Measurements from ENCODE around the gene ZNF93. TPM values are rescaled to one million over a fixed set of nuclear protein-coding genes. Genes with fewer than 3 reads are reported as not detected.
A peak's percentile ranks its signal among the peaks of the same experiment; 100 is the strongest.
"Not testable (repeated sequence)": the region's sequence is repeated elsewhere in the genome, so short reads cannot be mapped to it uniquely, and the experiment has no call there.

ZNF93 gene
- total RNA-seq, 1 donor from 2014 or later: 6.1 TPM

DNA sequence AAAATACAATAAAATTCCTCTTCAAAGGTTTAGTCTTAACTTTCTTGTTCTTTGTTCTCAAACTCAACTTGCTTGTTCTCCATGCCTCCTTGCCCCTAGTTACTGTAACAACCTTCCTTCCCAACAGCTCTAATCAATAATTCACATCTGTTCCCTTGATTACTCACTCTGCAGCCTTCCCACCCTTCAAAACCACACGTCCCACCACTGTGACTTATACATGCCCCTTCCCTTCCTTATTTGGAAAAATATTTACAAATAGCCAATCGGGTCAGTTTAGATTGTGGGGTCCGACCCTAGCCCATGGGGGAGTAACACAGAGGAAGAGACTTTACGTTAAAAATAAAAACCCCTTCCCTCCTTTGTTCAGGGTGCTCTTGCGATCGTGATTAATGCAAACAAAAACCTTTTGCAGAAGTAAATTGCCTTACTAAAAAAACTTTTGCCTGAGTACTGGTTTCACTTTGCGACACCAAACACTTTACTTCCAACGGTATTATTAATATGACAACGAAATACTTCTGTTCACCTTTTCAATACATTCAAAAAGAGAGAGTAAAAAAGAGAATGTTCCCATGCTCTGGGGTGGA, 512 bp upstream of the ZNF93 start:
- TF ChIP-seq, protein P1, sequence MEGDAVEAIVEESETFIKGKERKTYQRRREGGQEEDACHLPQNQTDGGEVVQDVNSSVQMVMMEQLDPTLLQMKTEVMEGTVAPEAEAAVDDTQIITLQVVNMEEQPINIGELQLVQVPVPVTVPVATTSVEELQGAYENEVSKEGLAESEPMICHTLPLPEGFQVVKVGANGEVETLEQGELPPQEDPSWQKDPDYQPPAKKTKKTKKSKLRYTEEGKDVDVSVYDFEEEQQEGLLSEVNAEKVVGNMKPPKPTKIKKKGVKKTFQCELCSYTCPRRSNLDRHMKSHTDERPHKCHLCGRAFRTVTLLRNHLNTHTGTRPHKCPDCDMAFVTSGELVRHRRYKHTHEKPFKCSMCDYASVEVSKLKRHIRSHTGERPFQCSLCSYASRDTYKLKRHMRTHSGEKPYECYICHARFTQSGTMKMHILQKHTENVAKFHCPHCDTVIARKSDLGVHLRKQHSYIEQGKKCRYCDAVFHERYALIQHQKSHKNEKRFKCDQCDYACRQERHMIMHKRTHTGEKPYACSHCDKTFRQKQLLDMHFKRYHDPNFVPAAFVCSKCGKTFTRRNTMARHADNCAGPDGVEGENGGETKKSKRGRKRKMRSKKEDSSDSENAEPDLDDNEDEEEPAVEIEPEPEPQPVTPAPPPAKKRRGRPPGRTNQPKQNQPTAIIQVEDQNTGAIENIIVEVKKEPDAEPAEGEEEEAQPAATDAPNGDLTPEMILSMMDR (IDR thresholded peaks at IDR 0.05): no peak
- Mint-ChIP-seq H3K4me3 (ENCODE audit: unreplicated experiment) (peak overlapping the region; percentile 96), H3K36me3 (ENCODE audit: low read depth) (peaks cover 25% of the 10 kb centered on the region), H3K27ac (ENCODE audit: unreplicated experiment) (peak overlapping the region; percentile 100), H3K4me1 (ENCODE audit: low read depth) (peaks cover 37% of the 10 kb centered on the region), H3K27me3 (ENCODE audit: low read depth) (no peaks in the 10 kb centered on the region), H3K9me3 (ENCODE audit: low read depth) (peaks cover 39% of the 10 kb centered on the region)
- DNase-seq (ENCODE audit: low spot score): no peak

DNA sequence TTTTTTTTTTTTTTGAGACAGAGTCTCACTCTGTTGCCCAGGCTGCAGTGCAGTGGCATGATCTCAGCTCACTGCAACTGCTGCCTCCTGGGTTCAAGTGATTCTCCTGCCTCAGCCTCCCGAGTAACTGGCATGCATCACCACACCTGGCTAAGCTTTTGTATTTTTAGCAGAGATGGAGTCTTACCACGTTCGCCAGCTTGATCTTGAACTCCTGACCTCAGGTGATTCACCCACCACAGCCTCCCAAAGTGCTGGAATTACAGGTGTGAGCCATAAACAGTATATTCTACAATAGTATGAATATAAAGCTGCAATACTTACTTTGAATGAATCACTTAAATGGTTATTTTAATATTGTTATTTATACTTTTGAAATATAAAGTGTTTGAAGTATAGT, 6.8 kb downstream of the ZNF93 start:
- H3K36me3 Mint-ChIP-seq (ENCODE audit: low read depth): peaks cover 15% of the 10 kb centered on the region

DNA sequence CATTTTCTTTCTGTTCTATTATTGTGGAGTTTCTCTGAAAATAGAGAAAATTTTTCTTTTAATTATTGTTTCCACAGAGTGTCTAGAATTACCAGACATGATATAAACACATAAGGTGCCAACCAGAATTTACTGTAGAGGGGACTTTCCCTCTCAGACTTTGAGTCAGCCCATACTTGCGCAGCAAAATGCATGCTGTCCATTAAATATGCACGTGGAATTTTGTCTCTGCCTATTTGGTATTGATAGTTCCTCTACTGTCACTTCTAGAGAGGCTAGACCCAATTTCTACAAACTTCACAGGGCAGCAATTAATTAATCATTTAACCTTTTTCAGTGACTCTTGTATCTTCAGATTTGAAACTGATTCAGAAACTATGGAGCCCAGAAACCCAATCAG, 8.9 kb downstream of the ZNF93 start:
- peaks cover 17% of the 10 kb centered on the region for H3K36me3 Mint-ChIP-seq (ENCODE audit: low read depth)

More for the DNA sequence above, 6.8 kb downstream of the ZNF93 start:
- not testable (repeated sequence) for DNase-seq (ENCODE audit: low spot score); H3K27ac Mint-ChIP-seq (ENCODE audit: unreplicated experiment); H3K4me3 Mint-ChIP-seq (ENCODE audit: unreplicated experiment); H3K9me3 Mint-ChIP-seq (ENCODE audit: low read depth); H3K27me3 Mint-ChIP-seq (ENCODE audit: low read depth)
- H3K4me1 Mint-ChIP-seq (ENCODE audit: low read depth): peaks cover 41% of the 10 kb centered on the region

DNA sequence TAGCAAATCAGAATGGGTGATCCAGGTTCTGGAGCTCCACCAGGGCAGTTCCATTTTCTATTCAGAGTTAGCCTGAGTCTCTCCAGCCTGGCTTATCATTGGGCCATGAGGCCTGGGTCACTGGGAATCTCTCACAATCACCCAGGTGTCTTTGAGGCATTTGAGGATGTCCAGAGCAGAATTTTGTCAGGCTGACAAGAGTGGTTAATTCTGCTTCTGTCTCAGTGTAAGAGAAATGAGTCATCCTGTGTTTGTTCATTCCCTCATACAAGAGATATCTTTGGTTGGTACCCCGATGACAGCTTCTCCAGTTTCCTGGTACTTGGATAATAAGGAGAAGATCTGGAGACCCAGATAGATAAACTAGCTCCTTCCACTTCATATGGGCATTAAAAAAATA, 10.4 kb downstream of the ZNF93 start:
- H3K27me3 Mint-ChIP-seq (ENCODE audit: low read depth): no peaks in the 10 kb centered on the region
- H3K4me1 Mint-ChIP-seq (ENCODE audit: low read depth): peaks cover 15% of the 10 kb centered on the region
- TF ChIP-seq, protein P1 (IDR thresholded peaks at IDR 0.05): no peak
- DNase-seq (ENCODE audit: low spot score): no peak
- peaks cover 20% of the 10 kb centered on the region for H3K36me3 Mint-ChIP-seq (ENCODE audit: low read depth)
- H3K27ac Mint-ChIP-seq (ENCODE audit: unreplicated experiment): no peak overlapping the region
- H3K4me3 Mint-ChIP-seq (ENCODE audit: unreplicated experiment): no peak overlapping the region
- no peaks in the 10 kb centered on the region for H3K9me3 Mint-ChIP-seq (ENCODE audit: low read depth)

More for the DNA sequence above, 8.9 kb downstream of the ZNF93 start:
- Mint-ChIP-seq H3K4me1 (ENCODE audit: low read depth) (peaks cover 28% of the 10 kb centered on the region), H3K9me3 (ENCODE audit: low read depth) (no peaks in the 10 kb centered on the region), H3K4me3 (ENCODE audit: unreplicated experiment) (no peak overlapping the region), H3K27ac (ENCODE audit: unreplicated experiment) (no peak overlapping the region), H3K27me3 (ENCODE audit: low read depth) (no peaks in the 10 kb centered on the region)
- TF ChIP-seq, protein P1 (IDR thresholded peaks at IDR 0.05): no peak
- no peak for DNase-seq (ENCODE audit: low spot score)

DNA sequence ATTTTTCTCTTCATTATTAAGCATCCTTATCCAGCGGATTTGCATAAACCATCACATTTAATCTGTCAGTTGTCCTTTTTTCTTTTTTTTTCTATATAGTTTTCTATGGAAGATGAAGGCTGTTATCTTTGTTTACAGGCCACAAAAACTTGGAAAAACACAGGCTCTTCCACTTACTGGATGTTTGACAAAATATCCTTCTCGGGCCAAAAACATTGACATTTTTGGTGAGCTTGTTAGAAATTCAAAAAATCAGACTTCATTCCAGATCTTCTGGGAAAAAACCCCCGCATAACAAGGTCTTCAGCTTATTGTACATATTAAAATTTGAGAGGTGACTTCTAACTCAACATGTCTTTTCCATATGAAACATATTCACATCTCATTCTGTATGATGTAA, 13.8 kb downstream of the ZNF93 start:
- H3K27ac Mint-ChIP-seq (ENCODE audit: unreplicated experiment): no peak overlapping the region
- TF ChIP-seq, protein P1 (IDR thresholded peaks at IDR 0.05): no peak
- DNase-seq (ENCODE audit: low spot score): no peak
- peaks cover 2% of the 10 kb centered on the region for H3K9me3 Mint-ChIP-seq (ENCODE audit: low read depth)
- H3K36me3 Mint-ChIP-seq (ENCODE audit: low read depth): peaks cover 31% of the 10 kb centered on the region
- no peaks in the 10 kb centered on the region for H3K27me3 Mint-ChIP-seq (ENCODE audit: low read depth)
- H3K4me1 Mint-ChIP-seq (ENCODE audit: low read depth): peaks cover 8% of the 10 kb centered on the region
- no peak overlapping the region for H3K4me3 Mint-ChIP-seq (ENCODE audit: unreplicated experiment)

DNA sequence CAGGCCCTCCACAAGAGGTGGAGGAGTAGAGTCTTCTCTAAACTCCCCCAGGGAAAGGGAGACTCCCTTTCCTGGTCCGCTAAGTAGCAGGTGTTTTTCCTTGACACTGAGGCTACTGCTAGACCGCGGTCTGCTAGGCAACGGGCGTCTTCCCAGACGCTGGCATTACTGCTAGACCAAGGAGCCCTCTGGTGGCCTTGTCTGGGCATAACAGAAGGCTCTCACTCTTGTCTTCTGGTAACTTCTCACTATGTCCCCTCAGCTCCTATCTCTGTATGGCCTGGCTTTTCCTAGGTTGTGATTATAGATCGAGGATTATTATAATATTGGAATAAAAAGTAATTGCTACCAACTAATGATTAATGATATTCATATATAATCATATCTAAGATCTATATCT, 29.7 kb downstream of the ZNF93 start:
- TF ChIP-seq, protein P1 (IDR thresholded peaks at IDR 0.05): peak; percentile 38
- H3K4me1 Mint-ChIP-seq (ENCODE audit: low read depth): not testable (repeated sequence)
- peaks cover 47% of the 10 kb centered on the region for H3K9me3 Mint-ChIP-seq (ENCODE audit: low read depth)

DNA sequence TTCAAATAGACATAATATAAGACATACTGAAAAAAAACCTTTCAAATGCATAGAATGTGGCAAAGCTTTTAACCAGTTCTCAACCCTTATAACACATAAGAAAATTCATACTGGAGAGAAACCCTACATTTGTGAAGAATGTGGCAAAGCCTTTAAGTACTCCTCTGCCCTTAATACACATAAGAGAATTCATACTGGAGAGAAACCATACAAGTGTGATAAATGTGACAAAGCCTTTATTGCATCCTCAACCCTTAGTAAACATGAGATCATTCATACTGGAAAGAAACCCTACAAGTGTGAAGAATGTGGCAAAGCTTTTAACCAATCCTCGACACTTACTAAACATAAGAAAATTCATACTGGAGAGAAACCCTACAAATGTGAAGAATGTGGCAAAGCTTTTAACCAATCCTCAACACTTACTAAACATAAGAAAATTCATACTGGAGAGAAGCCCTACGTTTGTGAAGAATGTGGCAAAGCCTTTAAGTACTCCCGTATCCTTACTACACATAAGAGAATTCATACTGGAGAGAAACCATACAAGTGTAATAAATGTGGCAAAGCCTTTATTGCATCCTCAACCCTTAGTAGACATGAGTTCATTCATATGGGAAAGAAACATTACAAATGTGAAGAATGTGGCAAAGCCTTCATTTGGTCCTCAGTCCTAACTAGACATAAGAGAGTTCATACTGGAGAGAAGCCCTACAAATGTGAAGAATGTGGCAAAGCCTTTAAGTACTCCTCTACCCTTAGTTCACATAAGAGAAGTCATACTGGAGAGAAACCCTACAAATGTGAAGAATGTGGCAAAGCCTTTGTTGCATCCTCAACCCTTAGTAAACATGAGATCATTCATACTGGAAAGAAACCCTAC, 32.9 kb downstream of the ZNF93 start:
- H3K4me1 Mint-ChIP-seq (ENCODE audit: low read depth); H3K4me3 Mint-ChIP-seq (ENCODE audit: unreplicated experiment); H3K27me3 Mint-ChIP-seq (ENCODE audit: low read depth); DNase-seq (ENCODE audit: low spot score): not testable (repeated sequence)
- Mint-ChIP-seq H3K9me3 (ENCODE audit: low read depth) (peaks cover 51% of the 10 kb centered on the region), H3K36me3 (ENCODE audit: low read depth) (peaks cover 49% of the 10 kb centered on the region), H3K27ac (ENCODE audit: unreplicated experiment) (peak overlapping the region; percentile 61)

More for the DNA sequence above, 29.7 kb downstream of the ZNF93 start:
- not testable (repeated sequence) for H3K27me3 Mint-ChIP-seq (ENCODE audit: low read depth); H3K4me3 Mint-ChIP-seq (ENCODE audit: unreplicated experiment); H3K27ac Mint-ChIP-seq (ENCODE audit: unreplicated experiment); DNase-seq (ENCODE audit: low spot score)
- H3K36me3 Mint-ChIP-seq (ENCODE audit: low read depth): peaks cover 67% of the 10 kb centered on the region
